Panc1 (cell line): ENCODE measurements around the gene OMP.
A peak's percentile ranks its signal among the peaks of the same experiment; 100 is the strongest.

Experiments used
- CTCF ChIP-seq: fragments of 450-650 bp; IDR thresholded peaks from 2 replicates; pipeline ENCODE4 v1.5.1; 2017; ENCODE audit warnings: mild to moderate bottlenecking
- POLR2AphosphoS5 ChIP-seq: IDR thresholded peaks from 2 replicates; pipeline ENCODE4 v1.6.1; 2012; ENCODE audit warnings: mild to moderate bottlenecking, low read depth, low read length, moderate library complexity

DNA sequence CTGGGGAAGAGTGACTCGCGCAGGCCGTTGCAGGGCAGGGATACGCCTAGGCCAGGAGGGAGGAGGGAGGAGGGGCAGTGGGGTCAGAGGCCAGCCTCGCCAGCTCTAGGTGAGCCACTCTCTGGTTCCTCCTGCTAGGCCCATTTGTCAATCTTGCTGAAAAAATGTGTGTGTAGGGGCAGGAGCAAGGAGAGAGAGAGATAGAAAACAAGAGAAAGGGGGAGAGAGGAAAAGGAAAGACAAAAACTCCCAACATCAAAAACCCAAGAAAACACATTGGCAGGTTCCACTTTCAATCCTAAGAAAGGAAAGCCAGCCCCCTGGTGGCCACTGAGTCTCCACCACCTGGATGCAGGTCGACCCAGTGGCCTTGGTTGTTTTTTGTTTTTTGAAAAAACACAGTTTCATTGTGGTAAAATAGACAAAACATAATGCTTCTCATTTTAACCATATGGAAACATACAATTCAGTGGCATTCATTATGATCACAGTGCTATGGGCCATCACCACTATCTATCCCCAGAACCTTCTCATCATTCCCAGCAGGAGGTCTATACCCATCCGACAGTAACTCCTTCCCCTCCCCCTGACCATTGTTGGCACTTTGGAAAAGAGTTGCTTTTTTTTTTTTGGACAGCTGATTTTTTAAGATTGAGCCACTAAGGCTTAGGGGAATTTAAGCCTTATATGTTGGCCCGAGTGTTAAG, 10.9 kb downstream of the OMP start:
- TF ChIP-seq CTCF: peak; percentile 86
- no peak for TF ChIP-seq POLR2AphosphoS5
